H1 (cell line): Measurements from ENCODE around the gene GRPR. TPM values are rescaled to one million over a fixed set of nuclear protein-coding genes. Genes with fewer than 3 reads are reported as not detected.

Source experiments
- CTCF ChIA-PET: fragments of 300-600 bp; sonication (Branson Sonifier 250); formaldehyde crosslinking; loops from one replicate; lab custom pipeline; 2021; ENCODE audit not compliant: partially characterized antibody; lab: Charles Lee
- POLR2A ChIA-PET: fragments of 300-600 bp; sonication (Branson Sonifier 250); formaldehyde crosslinking; loops from one replicate; lab custom pipeline; 2021; ENCODE audit warnings: inconsistent platforms; ENCODE audit not compliant: partially characterized antibody; lab: Charles Lee
- DNase-seq, 2 experiments: peaks; one replicate each; pipeline versions ENCODE4 v3.0.0 to v3.0.0-alpha.2; 2010 to 2022; ENCODE audit warnings: low spot score in 2 of 2, low read depth in 1 of 2, mixed read lengths in 1 of 2
- FAIRE-seq: peaks from 2 replicates; lab custom pipeline; 2011; peaks lifted over from hg19 to GRCh38; lab: Jason Lieb, UNC
- H2AFZ ChIP-seq: 2 replicates; pipeline ENCODE4 v1.8.1; 2012; ENCODE audit warnings: low read length, inconsistent platforms
- H2AK5ac ChIP-seq: 2 replicates; pipeline ENCODE4 v1.6.1; 2013; ENCODE audit warnings: low read depth, low read length
- H2BK120ac ChIP-seq: replicated peaks from 2 replicates; pipeline ENCODE3; 2013; ENCODE audit warnings: low read depth, low read length, inconsistent platforms
- H2BK12ac ChIP-seq: 2 replicates; pipeline ENCODE4 v1.6.1; 2013; ENCODE audit warnings: low read depth, low read length
- H2BK15ac ChIP-seq: 2 replicates; pipeline ENCODE4 v1.6.1; 2013; ENCODE audit warnings: low read length
- H2BK20ac ChIP-seq: 2 replicates; pipeline ENCODE4 v1.6.1; 2013; ENCODE audit warnings: low read length
- H2BK5ac ChIP-seq: 2 replicates; pipeline ENCODE4 v1.6.1; 2013; ENCODE audit warnings: low read depth, low read length
- H3K14ac ChIP-seq: 2 replicates; pipeline ENCODE4 v1.6.1; 2013; ENCODE audit warnings: inconsistent platforms; ENCODE audit not compliant: insufficient read length
- H3K18ac ChIP-seq: 2 replicates; pipeline ENCODE4 v1.6.1; 2013; ENCODE audit warnings: low read length; ENCODE audit errors: extremely low read depth
- H3K23ac ChIP-seq: 2 replicates; pipeline ENCODE4 v1.6.1; 2013; ENCODE audit warnings: inconsistent platforms; ENCODE audit not compliant: insufficient read length
- H3K23me2 ChIP-seq: 2 replicates; pipeline ENCODE4 v1.6.1; 2013; ENCODE audit warnings: low read depth, low read length
- H3K27ac ChIP-seq: 2 replicates; pipeline ENCODE4 v1.6.1; 2011; ENCODE audit warnings: low read depth, low read length, inconsistent platforms
- H3K27me3 ChIP-seq, 4 experiments: replicated peaks in 1 of 4; 1 replicate in 1 of 4; 2 replicates in 3 of 4; pipeline versions ENCODE4 v1.6.1 to v1.8.1; 2011 to 2013; ENCODE audit warnings: low read length in 3 of 4, mild to moderate bottlenecking in 3 of 4, inconsistent platforms in 2 of 4, mixed read lengths in 2 of 4, moderate library complexity in 1 of 4; ENCODE audit not compliant: control insufficient read depth in 3 of 4, insufficient read depth in 3 of 4; ENCODE audit errors: extremely low read depth in 1 of 4
- H3K36me3 ChIP-seq, 4 experiments: 2 replicates each; pipeline versions ENCODE4 v1.6.1 to v1.8.1; 2011 to 2013; ENCODE audit warnings: mild to moderate bottlenecking in 4 of 4, low read length in 3 of 4, moderate library complexity in 2 of 4, control low read depth in 1 of 4, inconsistent platforms in 1 of 4; ENCODE audit not compliant: insufficient read depth in 4 of 4, control insufficient read depth in 2 of 4
- H3K4ac ChIP-seq: replicated peaks from 2 replicates; pipeline ENCODE3; 2013; ENCODE audit warnings: low read length, low read depth, mixed read lengths, inconsistent platforms; ENCODE audit not compliant: insufficient read length
- H3K4me1 ChIP-seq, 4 experiments: replicated peaks in 1 of 4; 1 replicate in 1 of 4; 2 replicates in 3 of 4; pipeline versions ENCODE4 v1.6.1 to v1.8.1; 2011 to 2013; ENCODE audit warnings: low read length in 3 of 4, inconsistent platforms in 2 of 4, mixed read lengths in 1 of 4; ENCODE audit not compliant: insufficient read depth in 4 of 4, control insufficient read depth in 3 of 4
- H3K4me2 ChIP-seq, 2 experiments: 2 replicates each; pipeline versions ENCODE4 v1.6.1 to v1.8.1; 2011 to 2013; ENCODE audit warnings: low read depth in 2 of 2, low read length in 2 of 2, control low read depth in 1 of 2, inconsistent platforms in 1 of 2, mild to moderate bottlenecking in 1 of 2; ENCODE audit not compliant: insufficient read depth in 1 of 2
- H3K4me3 ChIP-seq, 4 experiments: fragments of 200-600, 300-600 bp in 1 of 4; sonication (generic), shearing (Covaris generic), sonication (Bioruptor Twin) in 1 of 4; 2 replicates each; pipeline versions ENCODE4 v1.5.1 to v1.8.1; 2011 to 2016; ENCODE audit warnings: low read length in 4 of 4, low read depth in 3 of 4, control low read depth in 2 of 4, inconsistent platforms in 2 of 4, mild to moderate bottlenecking in 2 of 4, mixed read lengths in 1 of 4, moderate library complexity in 1 of 4; ENCODE audit not compliant: insufficient read depth in 2 of 4; ENCODE audit errors: extremely low read depth in 1 of 4
- H3K56ac ChIP-seq: replicated peaks from 2 replicates; pipeline ENCODE3; 2013; ENCODE audit warnings: low read depth, mild to moderate bottlenecking, mixed read lengths, low read length, inconsistent platforms; ENCODE audit not compliant: insufficient read length
- H3K79me1 ChIP-seq: 2 replicates; pipeline ENCODE4 v1.6.1; 2013; ENCODE audit warnings: low read depth, low read length, control low read depth
- H3K79me2 ChIP-seq, 2 experiments: 2 replicates each; pipeline versions ENCODE4 v1.6.1 to v1.8.1; 2012 to 2013; ENCODE audit warnings: low read length in 2 of 2, mild to moderate bottlenecking in 2 of 2, inconsistent platforms in 1 of 2; ENCODE audit not compliant: insufficient read depth in 2 of 2, control insufficient read depth in 1 of 2
- H3K9ac ChIP-seq, 4 experiments: replicated peaks in 1 of 4; 1 replicate in 1 of 4; 2 replicates in 3 of 4; pipeline versions ENCODE4 v1.6.1 to v1.8.1; 2011 to 2013; ENCODE audit warnings: low read depth in 3 of 4, low read length in 3 of 4, control low read depth in 2 of 4, mild to moderate bottlenecking in 2 of 4, moderate library complexity in 2 of 4, inconsistent platforms in 1 of 4; ENCODE audit errors: extremely low read depth in 1 of 4
- H3K9me3 ChIP-seq, 2 experiments: 2 replicates each; pipeline versions ENCODE4 v1.6.1 to v1.8.1; 2012 to 2013; ENCODE audit warnings: mild to moderate bottlenecking in 2 of 2, moderate library complexity in 2 of 2, control low read depth in 1 of 2, inconsistent platforms in 1 of 2, low read depth in 1 of 2, low read length in 1 of 2, mixed read lengths in 1 of 2; ENCODE audit not compliant: insufficient read depth in 2 of 2
- H4K20me1 ChIP-seq, 2 experiments: replicated peaks in 1 of 2; 2 replicates each; pipeline versions ENCODE3 to v1.8.1; 2011 to 2013; ENCODE audit warnings: inconsistent platforms in 2 of 2, low read length in 2 of 2, mild to moderate bottlenecking in 1 of 2; ENCODE audit not compliant: insufficient read depth in 2 of 2, control insufficient read depth in 1 of 2
- H4K5ac ChIP-seq: 2 replicates; pipeline ENCODE4 v1.6.1; 2013; ENCODE audit warnings: low read length, low read depth, mixed read lengths, inconsistent platforms; ENCODE audit not compliant: insufficient read length
- H4K8ac ChIP-seq: 2 replicates; pipeline ENCODE4 v1.8.0; 2013; ENCODE audit warnings: mild to moderate bottlenecking, moderate library complexity, low read length, inconsistent platforms; ENCODE audit not compliant: insufficient read depth; ENCODE audit errors: extremely low read depth
- H4K91ac ChIP-seq: replicated peaks from 2 replicates; pipeline ENCODE3; 2013; ENCODE audit warnings: low read length, mixed read lengths, inconsistent platforms; ENCODE audit not compliant: insufficient read length
- CHD2 ChIP-seq: IDR thresholded peaks from 2 replicates; pipeline ENCODE4 v1.6.1; 2012; ENCODE audit warnings: low read length, improper control_type of control experiment
- HDAC2 ChIP-seq, 2 experiments: fragments of 300-600 bp in 1 of 2; sonication (generic) in 1 of 2; IDR thresholded peaks; 2 replicates each; pipeline ENCODE4 v1.6.1; 2011 to 2012; ENCODE audit warnings: low read depth in 2 of 2, low read length in 2 of 2, mild to moderate bottlenecking in 2 of 2, moderate library complexity in 2 of 2, borderline replicate concordance in 1 of 2, inconsistent platforms in 1 of 2
- HDAC6 ChIP-seq: IDR thresholded peaks from one replicate; pipeline ENCODE4 v1.7.1; 2012; ENCODE audit warnings: low read depth, mild to moderate bottlenecking, inconsistent platforms, low read length, moderate library complexity
- NANOG ChIP-seq: IDR thresholded peaks from 2 replicates; pipeline ENCODE4 v1.6.1; 2011; ENCODE audit warnings: low read length, low read depth, mild to moderate bottlenecking, inconsistent platforms; ENCODE audit not compliant: insufficient read depth, poor library complexity, severe bottlenecking
- NRF1 ChIP-seq: IDR thresholded peaks from 2 replicates; pipeline ENCODE4 v1.6.1; 2011; ENCODE audit warnings: mild to moderate bottlenecking, low read depth, low read length, improper control_type of control experiment
- POU5F1 ChIP-seq: IDR thresholded peaks from 2 replicates; pipeline ENCODE4 v1.6.1; 2011; ENCODE audit warnings: low read depth, mild to moderate bottlenecking, low read length, moderate library complexity
- RAD21 ChIP-seq, 2 experiments: IDR thresholded peaks in 1 of 2; conservative IDR thresholded peaks in 1 of 2; 2 replicates each; pipeline ENCODE4 v1.6.1; 2011; ENCODE audit warnings: low read depth in 2 of 2, low read length in 2 of 2, improper control_type of control experiment in 1 of 2, inconsistent platforms in 1 of 2, mild to moderate bottlenecking in 1 of 2, moderate library complexity in 1 of 2
- RXRA ChIP-seq: IDR thresholded peaks from 2 replicates; pipeline ENCODE4 v1.6.1; 2011; ENCODE audit warnings: low read depth, mild to moderate bottlenecking, low read length, moderate library complexity; ENCODE audit not compliant: insufficient read depth
- SIN3A ChIP-seq, 2 experiments: IDR thresholded peaks in 1 of 2; conservative IDR thresholded peaks in 1 of 2; 2 replicates each; pipeline ENCODE4 v1.6.1; 2011 to 2012; ENCODE audit warnings: low read length in 2 of 2, improper control_type of control experiment in 1 of 2, low read depth in 1 of 2, mild to moderate bottlenecking in 1 of 2
- SRF ChIP-seq: IDR thresholded peaks from 2 replicates; pipeline ENCODE4 v1.6.1; 2011; ENCODE audit warnings: mild to moderate bottlenecking, low read depth, low read length, moderate library complexity
- TBP ChIP-seq: IDR thresholded peaks from 2 replicates; pipeline ENCODE4 v1.6.1; 2011; ENCODE audit warnings: low read depth, low read length, improper control_type of control experiment
- WGBS, 2 experiments: shearing (Covaris generic) in 1 of 2; methylation state at CpG; one replicate each; pipeline versions ENCODE4 v1.1.6 to v1.1.7; 2013 to 2015; ENCODE audit warnings: low lambda C conversion rate in 2 of 2, mixed read lengths in 2 of 2, inconsistent platforms in 1 of 2, low coverage in 1 of 2, missing lambda C conversion rate in 1 of 2; ENCODE audit not compliant: insufficient replicate concordance in 2 of 2, insufficient coverage in 1 of 2, insufficient read length in 1 of 2; ENCODE audit errors: extremely low coverage in 1 of 2, missing lambda C conversion rate in 1 of 2; 5-methylcytosine and 5-hydroxymethylcytosine counted together
- polyA plus RNA-seq, 7 experiments: library from polyadenylated mRNA; depleted of rRNA in 3 of 7; stranded (reverse) in 5 of 7; unstranded in 2 of 7; fragments of >200 nt in 5 of 7; fragments of 200-250 nt in 2 of 7; gene quantifications; 1 replicate in 5 of 7; 2 replicates in 1 of 7; 4 replicates in 1 of 7; pipeline versions ENCODE4 v1.2.1 to v1.2.3, GENCODE V29; 2011 to 2013; ENCODE audit warnings: missing spikeins in 2 of 7, mixed read lengths in 2 of 7
- total RNA-seq: library from RNA; stranded (reverse); fragmentation: NEBNext Ultra II Directional; extraction: Animal tissue kit (Norgen Biotek cat#: 25700); gene quantifications from 2 replicates; pipeline ENCODE4 v1.2.1, GENCODE V29; 2021

The GRPR gene
- total and polyA plus RNA-seq, 2 of the 8 experiments (the other 6 are each of a cell fraction or from before 2014, with no cell fraction given): 18.6 to 78.4 TPM

GRCh38 chrX:16175329-16176061 is 52.1 kb downstream of the GRPR start:
- Histone ChIP-seq H4K8ac (no peak overlapping the region), H2AFZ (no peak overlapping the region), H2AK5ac (no peak overlapping the region), H2BK12ac (no peak overlapping the region), H3K23me2 (no peaks in the 10 kb centered on the region), H3K56ac (no peak overlapping the region), H4K91ac (no peak overlapping the region), H3K4me2 (no peak overlapping the region), H4K5ac (no peak overlapping the region), H3K23ac (no peak overlapping the region), H2BK15ac (no peak overlapping the region), H3K9me3 (no peaks in the 10 kb centered on the region), H3K14ac (no peak overlapping the region), H3K27me3 (no peaks in the 10 kb centered on the region), H3K79me1 (no peaks in the 10 kb centered on the region), H2BK20ac (no peak overlapping the region), H3K27ac (no peak overlapping the region), H3K4me3 (no peak overlapping the region), H2BK120ac (no peak overlapping the region), H3K36me3 (no peaks in the 10 kb centered on the region), H3K4me1 (peaks cover 0 to 3% (median 0%) of the 10 kb centered on the region in 4 experiments; a peak in 1 of 7 replicates), H4K20me1 (no peaks in the 10 kb centered on the region), H3K9ac (no peak overlapping the region), H3K18ac (no peak overlapping the region), H2BK5ac (no peak overlapping the region), H3K4ac (no peak overlapping the region), H3K79me2 (no peaks in the 10 kb centered on the region)
- FAIRE-seq (peak; percentile 66), DNase-seq (no peak)
- ChIA-PET CTCF (no interaction called here), POLR2A (no interaction called here)
- WGBS, 2 experiments: 90% methylated on average over 3 of the region's 3 CpGs; no CpG with 5 or more reads in 1 of the 2 experiments
- no peak for TF ChIP-seq TBP
- TF ChIP-seq NANOG: no peak
- TF ChIP-seq HDAC2 (IDR thresholded peaks at IDR 0.05; ENCODE audit: borderline replicate concordance in 1 of 2, low read depth in 2 of 2, low read length in 2 of 2): no peak
- no peak for TF ChIP-seq RXRA
- TF ChIP-seq RAD21 (IDR thresholded peaks at IDR 0.05 in 1 of 2, conservative IDR thresholded peaks at IDR 0.05 in 1 of 2; ENCODE audit: low read depth in 2 of 2, low read length in 2 of 2): no peak
- no peak for TF ChIP-seq NRF1
- no peak for TF ChIP-seq SIN3A (conservative IDR thresholded peaks at IDR 0.05 in 1 of 2, IDR thresholded peaks at IDR 0.05 in 1 of 2; ENCODE audit: low read depth in 1 of 2, low read length in 2 of 2)
- no peak for TF ChIP-seq SRF
- TF ChIP-seq CHD2: no peak
- no peak for TF ChIP-seq HDAC6
- TF ChIP-seq POU5F1: no peak
